K562 (cell line): Measurements from ENCODE around the gene GPR183. TPM values are rescaled to one million over a fixed set of nuclear protein-coding genes. Genes with fewer than 3 reads are reported as not detected.
A peak's percentile ranks its signal among the peaks of the same experiment; 100 is the strongest.

Experiments used
- ATAC-seq: fragments of 200-7000 bp; cut with Tn5 transposase; 3 replicates; pipeline ENCODE4 v1.9.1; 2020; ENCODE audit warnings: moderate library complexity
- BruUV-seq: library from RNA; stranded (reverse); fragments of 400-500 nt; replicated peaks from 2 replicates; lab custom pipeline; 2021; lab: Mats Ljungman, UMichigan
- CTCF ChIA-PET: fragments of 300-600 bp; formaldehyde crosslinking; extraction: SDS; loops from one replicate; lab custom pipeline; 2021; ENCODE audit warnings: low intra/inter-chr PET ratio; lab: Yijun Ruan, JAX
- POLR2A ChIA-PET: fragments of 300-600, 350-650 bp; sonication (Branson Sonifier 250); formaldehyde crosslinking; extraction: SDS; loops from one replicate; lab custom pipeline; 2021; ENCODE audit warnings: antibody characterized with exemption, inconsistent platforms; lab: Yijun Ruan, JAX
- DNase-seq, 4 experiments: peaks; one replicate each; pipeline versions ENCODE4 v3.0.0 to v3.0.0-alpha.2; 2011 to 2018; ENCODE audit warnings: low spot score in 3 of 4, mixed read lengths in 3 of 4; ENCODE audit errors: extremely low read depth in 1 of 4
- FAIRE-seq: peaks from 2 replicates; lab custom pipeline; 2011; peaks lifted over from hg19 to GRCh38; lab: Jason Lieb, UNC
- H2AFZ ChIP-seq: 2 replicates; pipeline ENCODE4 v1.6.0; 2011; ENCODE audit warnings: low read depth, low read length, control low read depth, inconsistent platforms
- H3K27ac ChIP-seq: fragments of 200-600 bp; 3 replicates; pipeline ENCODE4 v1.8.0; 2011; ENCODE audit warnings: low read depth, mild to moderate bottlenecking, control low read depth, inconsistent platforms, low read length, moderate library complexity, mixed read lengths; ENCODE audit errors: extremely low read depth
- H3K27me3 ChIP-seq, 2 experiments: fragments of 300-600 bp in 1 of 2; 2 replicates in 1 of 2; 3 replicates in 1 of 2; pipeline versions ENCODE4 v1.6.0 to v1.8.0; 2011; ENCODE audit warnings: inconsistent platforms in 2 of 2, low read length in 2 of 2, mild to moderate bottlenecking in 1 of 2, mixed read lengths in 1 of 2, moderate library complexity in 1 of 2; ENCODE audit not compliant: control insufficient read depth in 2 of 2, insufficient read depth in 2 of 2
- H3K36me3 ChIP-seq: fragments of 300-600 bp; 3 replicates; pipeline ENCODE4 v1.8.0; 2011; ENCODE audit warnings: mild to moderate bottlenecking, low read length, inconsistent platforms; ENCODE audit not compliant: control insufficient read depth, insufficient read depth
- H3K4me1 ChIP-seq, 2 experiments: fragments of 200-600 bp in 1 of 2; replicated peaks in 1 of 2; 2 replicates in 1 of 2; 3 replicates in 1 of 2; pipeline versions ENCODE4 v1.5.1 to v1.8.0; 2011; ENCODE audit warnings: inconsistent platforms in 2 of 2, low read length in 2 of 2, mild to moderate bottlenecking in 1 of 2, mixed read lengths in 1 of 2, moderate library complexity in 1 of 2; ENCODE audit not compliant: control insufficient read depth in 2 of 2, insufficient read depth in 2 of 2
- H3K4me2 ChIP-seq: 2 replicates; pipeline ENCODE4 v1.6.1; 2011; ENCODE audit warnings: low read length, control low read depth, inconsistent platforms, mixed read lengths; ENCODE audit not compliant: insufficient read depth
- H3K4me3 ChIP-seq: fragments of 200-600 bp; sonication (generic), shearing (Covaris generic); 2 replicates; pipeline ENCODE4 v1.5.1; 2016; ENCODE audit warnings: control low read depth, inconsistent platforms
- H3K79me2 ChIP-seq: fragments of 200-600 bp; 3 replicates; pipeline ENCODE4 v1.8.0; 2011; ENCODE audit warnings: low read length, inconsistent platforms; ENCODE audit not compliant: control insufficient read depth, insufficient read depth
- H3K9ac ChIP-seq, 2 experiments: 2 replicates each; pipeline versions ENCODE4 v1.6.0 to v1.6.1; 2011; ENCODE audit warnings: low read depth in 2 of 2, low read length in 2 of 2, control low read depth in 1 of 2, inconsistent platforms in 1 of 2, mild to moderate bottlenecking in 1 of 2, mixed read lengths in 1 of 2; ENCODE audit not compliant: insufficient read depth in 1 of 2
- H3K9me1 ChIP-seq: one replicate; pipeline ENCODE4 v1.6.0; 2011; ENCODE audit warnings: inconsistent platforms, mild to moderate bottlenecking, low read length, moderate library complexity; ENCODE audit not compliant: control insufficient read depth, insufficient read depth
- H3K9me3 ChIP-seq: replicated peaks from 2 replicates; pipeline ENCODE4 v1.5.1; 2011; ENCODE audit warnings: low read depth, low read length, inconsistent platforms; ENCODE audit not compliant: control insufficient read depth, insufficient read depth
- H4K20me1 ChIP-seq: replicated peaks from 2 replicates; pipeline ENCODE4 v1.6.1; 2011; ENCODE audit warnings: low read length, inconsistent platforms, mixed read lengths; ENCODE audit not compliant: control insufficient read depth, insufficient read depth
- WGBS: fragments of 100-300 bp; shearing (Covaris generic); methylation state at CpG from one replicate; pipeline ENCODE4 v1.1.6; 2016; ENCODE audit warnings: low coverage, mixed read lengths; ENCODE audit not compliant: insufficient coverage; ENCODE audit errors: missing lambda C conversion rate; 5-methylcytosine and 5-hydroxymethylcytosine counted together
- in situ Hi-C: fragments of 300-500 bp; cut with MboI; formaldehyde crosslinking; loops from 4 replicates; pipeline ENCODE4 v1.15.0; 2018; ENCODE audit warnings: inconsistent platforms, mixed read lengths
- intact Hi-C: fragments of 100-400 bp; cut with micrococcal nuclease; formaldehyde crosslinking; loops from 2 replicates; pipeline ENCODE4 v1.14.2; 2022
- polyA plus RNA-seq, 8 experiments: library from polyadenylated mRNA; depleted of rRNA in 4 of 8; stranded (reverse) in 5 of 8; unstranded in 3 of 8; fragments of >200 nt; fragmentation: Nextera tagmentation in 2 of 8; fragmentation: Illumina TruSeq in 1 of 8; extraction: Ambion mirVana in 2 of 8; extraction: Trizol in 1 of 8; gene quantifications; 2 replicates each; pipeline versions ENCODE4 v1.2.1 to v1.2.3, GENCODE V29; 2011 to 2014; ENCODE audit warnings: inconsistent platforms in 1 of 8, missing spikeins in 1 of 8
- total RNA-seq, 7 experiments: library from RNA; depleted of rRNA in 6 of 7; stranded (reverse); fragments of >200 nt in 6 of 7; fragmentation: Illumina TruSeq in 2 of 7; extraction: Trizol in 2 of 7; gene quantifications; 2 replicates each; pipeline versions ENCODE4 v1.2.1 to v1.2.3, GENCODE V29; 2011 to 2021; ENCODE audit warnings: low replicate concordance in 1 of 7
- TF ChIP-seq, protein P1 (sequence below), 2 experiments: fragments of 450-650 bp in 1 of 2; sonication (generic) in 1 of 2; formaldehyde crosslinking in 1 of 2; IDR thresholded peaks in 1 of 2; conservative IDR thresholded peaks in 1 of 2; 2 replicates each; pipeline versions ENCODE4 v1.6.1 to v1.8.1; 2016 to 2023; ENCODE audit warnings: mild to moderate bottlenecking in 2 of 2, moderate library complexity in 2 of 2, inconsistent platforms in 1 of 2, missing genetic modification reagents in 1 of 2
- TF ChIP-seq, protein P2 (sequence below): fragments of 200-400 bp; formaldehyde crosslinking; IDR thresholded peaks from 2 replicates; pipeline ENCODE4 v1.6.1; 2017; ENCODE audit warnings: mild to moderate bottlenecking, low read depth, low read length, moderate library complexity

Gene GPR183
- total and polyA plus RNA-seq, 9 of the 15 experiments (the other 6 are each of a cell fraction or from before 2014, with no cell fraction given) = 1.3 to 10.2 (median 3.7) TPM

DNA sequence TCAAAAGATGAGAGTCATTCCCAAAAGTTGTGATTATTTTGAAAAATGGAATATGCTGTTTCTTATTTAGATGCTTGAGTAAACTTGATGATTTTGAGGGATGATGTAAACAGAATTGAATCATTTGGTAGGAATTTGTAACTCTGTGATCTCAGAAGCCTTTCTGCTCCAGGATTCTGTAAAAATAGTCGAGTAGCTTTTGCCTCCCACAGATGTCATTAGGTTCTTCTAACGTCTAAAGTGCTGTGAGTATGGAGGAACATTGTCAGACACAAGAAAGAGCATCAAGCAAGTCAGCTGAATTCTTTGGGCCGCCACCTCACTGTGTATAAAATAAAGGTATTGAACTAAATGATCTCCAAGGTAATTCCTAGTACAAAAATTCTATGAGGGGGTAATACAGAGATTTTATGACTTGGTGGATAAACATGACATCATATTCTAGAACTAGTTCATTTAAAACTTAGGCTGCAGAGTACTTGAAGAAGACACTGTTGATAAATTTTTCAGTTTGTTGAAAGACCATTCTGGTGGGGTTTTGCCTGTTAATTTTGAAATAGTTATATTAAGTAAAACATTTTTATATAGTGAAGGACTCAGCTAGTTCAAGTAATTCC lies 1.4 kb upstream of the GPR183 start:
- Histone ChIP-seq H3K9ac (no peak overlapping the region), H2AFZ (no peak overlapping the region), H3K27ac (peak overlapping the region; percentile 71; the same call in 2 of the 3 replicates)
- in situ Hi-C loops = no loop called here
- BruUV-seq = no TSS peak
- POLR2A ChIA-PET = interaction anchor here (0.5 kb wide), 1 partner anchor 73 kb away, joined by 3 read pairs; no protein-coding TSS in a partner anchor
- TF ChIP-seq, protein P1, sequence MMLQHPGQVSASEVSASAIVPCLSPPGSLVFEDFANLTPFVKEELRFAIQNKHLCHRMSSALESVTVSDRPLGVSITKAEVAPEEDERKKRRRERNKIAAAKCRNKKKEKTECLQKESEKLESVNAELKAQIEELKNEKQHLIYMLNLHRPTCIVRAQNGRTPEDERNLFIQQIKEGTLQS (IDR thresholded peaks at IDR 0.05) = 0 out of 2 replicates have a peak, but pooled peaks have one; percentile 30
- TF ChIP-seq, protein P1 (CRISPR knock-in tag; conservative IDR thresholded peaks at IDR 0.05) = no peak
- TF ChIP-seq, protein P2, sequence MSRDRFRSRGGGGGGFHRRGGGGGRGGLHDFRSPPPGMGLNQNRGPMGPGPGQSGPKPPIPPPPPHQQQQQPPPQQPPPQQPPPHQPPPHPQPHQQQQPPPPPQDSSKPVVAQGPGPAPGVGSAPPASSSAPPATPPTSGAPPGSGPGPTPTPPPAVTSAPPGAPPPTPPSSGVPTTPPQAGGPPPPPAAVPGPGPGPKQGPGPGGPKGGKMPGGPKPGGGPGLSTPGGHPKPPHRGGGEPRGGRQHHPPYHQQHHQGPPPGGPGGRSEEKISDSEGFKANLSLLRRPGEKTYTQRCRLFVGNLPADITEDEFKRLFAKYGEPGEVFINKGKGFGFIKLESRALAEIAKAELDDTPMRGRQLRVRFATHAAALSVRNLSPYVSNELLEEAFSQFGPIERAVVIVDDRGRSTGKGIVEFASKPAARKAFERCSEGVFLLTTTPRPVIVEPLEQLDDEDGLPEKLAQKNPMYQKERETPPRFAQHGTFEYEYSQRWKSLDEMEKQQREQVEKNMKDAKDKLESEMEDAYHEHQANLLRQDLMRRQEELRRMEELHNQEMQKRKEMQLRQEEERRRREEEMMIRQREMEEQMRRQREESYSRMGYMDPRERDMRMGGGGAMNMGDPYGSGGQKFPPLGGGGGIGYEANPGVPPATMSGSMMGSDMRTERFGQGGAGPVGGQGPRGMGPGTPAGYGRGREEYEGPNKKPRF = no peak
- TF ChIP-seq, all 486 proteins: peak for 1
- no peak for ATAC-seq
- CTCF ChIA-PET = no interaction called here
- no peak for DNase-seq
- Histone ChIP-seq H3K79me2 (peaks cover 41% of the 10 kb centered on the region), H3K4me3 (no peak overlapping the region), H4K20me1 (no peaks in the 10 kb centered on the region), H3K4me2 (no peak overlapping the region), H3K9me1 (no peaks in the 10 kb centered on the region), H3K4me1 (peaks cover 9 to 30% of the 10 kb centered on the region in 2 experiments), H3K36me3 (peaks cover 11% of the 10 kb centered on the region; the same call in 2 of the 3 replicates), H3K9me3 (no peaks in the 10 kb centered on the region), H3K27me3 (no peaks in the 10 kb centered on the region)
- 100% methylated on average over 1 of the region's 3 CpGs for WGBS
- FAIRE-seq = no peak
- intact Hi-C loops = no loop called here
